Measurements from ENCODE around the gene PNLIPRP2.

PNLIPRP2 gene

GRCh38 chr10:116683821-116684220, 63.1 kb downstream of the PNLIPRP2 start:
- DNase-seq (ENCODE audit: low read depth in 2 of 2): no peak

GRCh38 chr10:116684781-116685180, 64.0 kb downstream of the PNLIPRP2 start:
- no peak for DNase-seq (ENCODE audit: low read depth in 2 of 2)

- no peak for DNase-seq (ENCODE audit: low read depth in 2 of 2)
These were observed 65.1 kb downstream of the PNLIPRP2 start for GRCh38 chr10:116685807-116686206.

GRCh38 chr10:116686632-116687031, 65.9 kb downstream of the PNLIPRP2 start:
- DNase-seq (ENCODE audit: low read depth in 2 of 2): no peak

GRCh38 chr10:116687633-116688032, 66.9 kb downstream of the PNLIPRP2 start:
- DNase-seq (ENCODE audit: low read depth in 2 of 2): no peak

GRCh38 chr10:116688241-116688711, 67.5 kb downstream of the PNLIPRP2 start:
- no peak for DNase-seq (ENCODE audit: low read depth in 2 of 2)

- DNase-seq (ENCODE audit: low read depth in 2 of 2): no peak
These were observed 68.2 kb downstream of the PNLIPRP2 start for GRCh38 chr10:116688741-116689495.

GRCh38 chr10:116689744-116690143, 69.0 kb downstream of the PNLIPRP2 start:
- DNase-seq (ENCODE audit: low read depth in 2 of 2): no peak

- DNase-seq (ENCODE audit: low read depth in 2 of 2): no peak
These were observed 69.9 kb downstream of the PNLIPRP2 start for GRCh38 chr10:116690356-116691322.

GRCh38 chr10:116691635-116692034, 70.9 kb downstream of the PNLIPRP2 start:
- no peak for DNase-seq (ENCODE audit: low read depth in 2 of 2)

GRCh38 chr10:116692225-116692624, 71.5 kb downstream of the PNLIPRP2 start:
- no peak for DNase-seq (ENCODE audit: low read depth in 2 of 2)

- DNase-seq (ENCODE audit: low read depth in 2 of 2): no peak
These were observed 73.6 kb downstream of the PNLIPRP2 start for GRCh38 chr10:116694243-116694926.
